BE2C (cell line): Measurements from ENCODE around the gene BAIAP2L1.

Experiments used
- DNase-seq: peaks from one replicate; pipeline ENCODE4 v3.0.0-alpha.2; 2020
- H3K27me3 ChIP-seq: fragments of 250-450 bp; sonication (Bioruptor Pico); 2 replicates; pipeline ENCODE4 v1.5.1; 2020; ENCODE audit warnings: mild to moderate bottlenecking
- H3K36me3 ChIP-seq: fragments of 250-450 bp; sonication (Bioruptor Pico); 2 replicates; pipeline ENCODE4 v1.5.1; 2020; ENCODE audit warnings: mild to moderate bottlenecking
- H3K4me1 ChIP-seq: fragments of 250-450 bp; sonication (Bioruptor Pico); 2 replicates; pipeline ENCODE4 v1.5.1; 2020
- H3K4me3 ChIP-seq: 2 replicates; pipeline ENCODE4 v1.5.1; 2011; ENCODE audit warnings: low read depth, low read length
- H3K9me3 ChIP-seq: fragments of 250-450 bp; sonication (Bioruptor Pico); 2 replicates; pipeline ENCODE4 v1.5.1; 2020
- CTCF ChIP-seq: IDR thresholded peaks from 2 replicates; pipeline ENCODE4 v1.5.1; 2012; ENCODE audit warnings: mild to moderate bottlenecking, low read depth, low read length

Gene BAIAP2L1

GRCh38 chr7:98285157-98286092 is 115.5 kb downstream of the BAIAP2L1 start:
- no peak for DNase-seq
- no peak for TF ChIP-seq CTCF
- Histone ChIP-seq H3K27me3 (no peaks in the 10 kb centered on the region), H3K4me1 (peaks cover 7% of the 10 kb centered on the region), H3K36me3 (peaks cover 3% of the 10 kb centered on the region; the same call in 1 of the 2 replicates), H3K4me3 (no peak overlapping the region), H3K9me3 (no peaks in the 10 kb centered on the region)

GRCh38 chr7:98284335-98285036 is 116.4 kb downstream of the BAIAP2L1 start:
- peak; percentile 30 for DNase-seq
- no peak for TF ChIP-seq CTCF
- Histone ChIP-seq H3K27me3 (no peaks in the 10 kb centered on the region), H3K36me3 (peaks cover 3% of the 10 kb centered on the region; the same call in 1 of the 2 replicates), H3K9me3 (no peaks in the 10 kb centered on the region), H3K4me1 (peaks cover 7% of the 10 kb centered on the region), H3K4me3 (no peak overlapping the region; the same call in 1 of the 2 replicates)

GRCh38 chr7:98283887-98284222 is 117.0 kb downstream of the BAIAP2L1 start:
- no peak for DNase-seq
- Histone ChIP-seq H3K9me3 (no peaks in the 10 kb centered on the region), H3K4me3 (no peak overlapping the region), H3K36me3 (peaks cover 3% of the 10 kb centered on the region; the same call in 1 of the 2 replicates), H3K27me3 (no peaks in the 10 kb centered on the region), H3K4me1 (peaks cover 8% of the 10 kb centered on the region)
- TF ChIP-seq CTCF: no peak

GRCh38 chr7:98283127-98283886 is 117.6 kb downstream of the BAIAP2L1 start:
- TF ChIP-seq CTCF: no peak
- H3K36me3 ChIP-seq: peaks cover 3% of the 10 kb centered on the region; the same call in 1 of the 2 replicates
- no peaks in the 10 kb centered on the region for H3K27me3 ChIP-seq
- peak overlapping the region; percentile 75; the same call in 1 of the 2 replicates for H3K4me3 ChIP-seq
- H3K4me1 ChIP-seq: peaks cover 12% of the 10 kb centered on the region
- DNase-seq: no peak
- no peaks in the 10 kb centered on the region for H3K9me3 ChIP-seq

GRCh38 chr7:98282703-98283102 is 118.2 kb downstream of the BAIAP2L1 start:
- TF ChIP-seq CTCF: no peak
- peak overlapping the region; percentile 75 for H3K4me3 ChIP-seq
- peaks cover 12% of the 10 kb centered on the region for H3K4me1 ChIP-seq
- no peaks in the 10 kb centered on the region for H3K9me3 ChIP-seq
- peaks cover 3% of the 10 kb centered on the region; the same call in 1 of the 2 replicates for H3K36me3 ChIP-seq
- no peak for DNase-seq
- no peaks in the 10 kb centered on the region for H3K27me3 ChIP-seq
